Spleen (tissue), 11 donors: Measurements from ENCODE around the gene EIPR1. TPM values are rescaled to one million over a fixed set of nuclear protein-coding genes. Genes with fewer than 3 reads are reported as not detected.

Experiments
- DNase-seq: peaks from one replicate; pipeline ENCODE4 v3.0.0-alpha.2; 2020
- H3K27ac ChIP-seq, 8 donors: fragments of 200-600 bp; sonication (generic) in 7 of 8; 1 replicate in 4 of 8; 2 replicates in 4 of 8; pipeline versions ENCODE4 v1.5.0 to v1.8.0; 2016 to 2021; ENCODE audit warnings: inconsistent platforms in 4 of 8, mild to moderate bottlenecking in 4 of 8, moderate library complexity in 1 of 8
- H3K27me3 ChIP-seq, 7 donors: fragments of 200-600 bp; sonication (generic) in 6 of 7; replicated peaks in 1 of 7; 1 replicate in 4 of 7; 2 replicates in 3 of 7; pipeline versions ENCODE4 v1.5.0 to v1.8.0; 2016 to 2021; ENCODE audit warnings: inconsistent platforms in 3 of 7, mild to moderate bottlenecking in 1 of 7
- H3K36me3 ChIP-seq, 6 donors: fragments of 200-600 bp; sonication (generic) in 5 of 6; 1 replicate in 4 of 6; 2 replicates in 2 of 6; pipeline versions ENCODE4 v1.5.0 to v1.8.0; 2016 to 2021; ENCODE audit warnings: inconsistent platforms in 2 of 6
- H3K4me1 ChIP-seq, 6 donors: fragments of 200-600 bp; sonication (generic) in 5 of 6; 1 replicate in 3 of 6; 2 replicates in 3 of 6; pipeline versions ENCODE4 v1.5.0 to v1.8.0; 2016 to 2021; ENCODE audit warnings: inconsistent platforms in 3 of 6
- H3K4me3 ChIP-seq, 8 donors: fragments of 200-600 bp; sonication (generic) in 7 of 8; 1 replicate in 4 of 8; 2 replicates in 4 of 8; pipeline versions ENCODE4 v1.5.0 to v1.8.0; 2016 to 2021; ENCODE audit warnings: inconsistent platforms in 4 of 8, mild to moderate bottlenecking in 4 of 8, moderate library complexity in 2 of 8
- H3K9me3 ChIP-seq, 8 donors: fragments of 200-600 bp; sonication (generic) in 7 of 8; 1 replicate in 4 of 8; 2 replicates in 4 of 8; pipeline versions ENCODE4 v1.5.0 to v1.8.0; 2016 to 2021; ENCODE audit warnings: inconsistent platforms in 4 of 8
- CTCF ChIP-seq, 11 experiments: fragments of 200-600 bp in 7 of 11; fragments of 450-650 bp in 4 of 11; sonication (generic) in 4 of 11; IDR thresholded peaks in 8 of 11; conservative IDR thresholded peaks in 3 of 11; 1 replicate in 7 of 11; 2 replicates in 4 of 11; pipeline versions ENCODE4 v1.4.0 to v1.8.0; 2016 to 2021; ENCODE audit warnings: antibody characterized with exemption in 11 of 11, inconsistent platforms in 4 of 11, mild to moderate bottlenecking in 1 of 11
- POLR2A ChIP-seq, 3 donors: fragments of 450-650 bp; IDR thresholded peaks; one replicate each; pipeline ENCODE4 v1.5.1; 2017; ENCODE audit warnings: antibody characterized with exemption in 3 of 3, mild to moderate bottlenecking in 1 of 3
- POLR2AphosphoS5 ChIP-seq, 3 donors: sonication (generic); formaldehyde crosslinking; IDR thresholded peaks; one replicate each; pipeline ENCODE4 v1.5.1; 2017; ENCODE audit warnings: antibody characterized with exemption in 3 of 3
- WGBS, 5 donors: extraction: QIAGEN DNeasy Blood & Tissue Kit in 3 of 5; methylation state at CpG; one replicate each; pipeline versions ENCODE4 v1.1.5 to v1.1.7; 2013 to 2018; 5-methylcytosine and 5-hydroxymethylcytosine counted together
- intact Hi-C: fragments of 100-400 bp; cut with DNase I; formaldehyde crosslinking; loops from one replicate; pipeline ENCODE4 v1.15.0; 2023; ENCODE audit warnings: low total_unique reads
- polyA plus RNA-seq, 3 donors: library from polyadenylated mRNA; stranded (reverse); fragments of 200-250 nt; gene quantifications; one replicate each; pipeline ENCODE4 v1.2.1, GENCODE V29; 2013
- total RNA-seq, 7 donors: library from RNA; depleted of rRNA in 3 of 7; stranded (reverse); fragments of >200 nt in 3 of 7; fragmentation: NEBNext Ultra II Directional in 4 of 7; extraction: Animal tissue kit (Norgen Biotek cat#: 25700) in 4 of 7; gene quantifications; one replicate each; pipeline versions ENCODE4 v1.1.0 to v1.2.1, GENCODE V29; 2016 to 2021
- donor health status: healthy with polysubstance abuse.
- donor health status: DM: no; HTN: no; CAD: no; lungs with moderate emphysema.
- donor health status: DM: no; HTN: no; CAD: no.
- donor health status: Bipolar disorder and iron deficiency.
- donor health status: healthy.
- donor health status: DM: no; HTN: no; CAD: no.
- donor health status: DM: yes; HTN: yes; CAD: no.

EIPR1 gene
- total and polyA plus RNA-seq, 10 donors, result 16.1 to 60.1 (median 26.3) TPM

GRCh38 chr2:3242747-3243369 is 134.8 kb downstream of the EIPR1 start:
- Histone ChIP-seq H3K4me3 (peak overlapping the region in 1 of 8 donors; percentile 4), H3K9me3 (no peaks in the 10 kb centered on the region), H3K27ac (peak overlapping the region in 1 of 8 donors; percentile 40), H3K36me3 (peaks cover 0 to 20% (median 0%) of the 10 kb centered on the region in 6 donors), H3K4me1 (peaks cover 0 to 43% (median 15%) of the 10 kb centered on the region in 6 donors), H3K27me3 (no peaks in the 10 kb centered on the region)
- no peak for DNase-seq
- WGBS, 5 donors, result 27 to 39% (median 32%) methylated on average over 9 of the region's 9 CpGs
- intact Hi-C loops, result no loop called here
- no peak for TF ChIP-seq CTCF (IDR thresholded peaks at IDR 0.05 in 8 of 11, conservative IDR thresholded peaks at IDR 0.05 in 3 of 11)
- no peak for TF ChIP-seq POLR2A (IDR thresholded peaks at IDR 0.05)
- no peak for TF ChIP-seq POLR2AphosphoS5 (IDR thresholded peaks at IDR 0.05)

GRCh38 chr2:3241971-3242746 is 135.5 kb downstream of the EIPR1 start:
- no peak for DNase-seq

GRCh38 chr2:3238951-3239841 is 138.4 kb downstream of the EIPR1 start:
- intact Hi-C loops, result no loop called here
- H3K27me3 ChIP-seq, result no peaks in the 10 kb centered on the region
- H3K4me3 ChIP-seq, result no peak overlapping the region
- no peak overlapping the region for H3K27ac ChIP-seq
- H3K9me3 ChIP-seq, result no peaks in the 10 kb centered on the region
- 66 to 77% (median 68%) methylated on average over 21 of the region's 21 CpGs for WGBS, 5 donors
- no peak for TF ChIP-seq POLR2AphosphoS5 (IDR thresholded peaks at IDR 0.05)
- TF ChIP-seq POLR2A (IDR thresholded peaks at IDR 0.05), result no peak
- TF ChIP-seq CTCF (IDR thresholded peaks at IDR 0.05 in 8 of 11, conservative IDR thresholded peaks at IDR 0.05 in 3 of 11), result no peak
- H3K4me1 ChIP-seq, result peaks cover 0 to 43% (median 15%) of the 10 kb centered on the region in 6 donors
- H3K36me3 ChIP-seq, result peaks cover 0 to 32% (median 0%) of the 10 kb centered on the region in 6 donors
- DNase-seq, result no peak

More at GRCh38 chr2:3241971-3242746, 135.5 kb downstream of the EIPR1 start:
- Histone ChIP-seq H3K4me3 (peak overlapping the region in 1 of 8 donors; percentile 4), H3K36me3 (peaks cover 0 to 24% (median 0%) of the 10 kb centered on the region in 6 donors), H3K27me3 (no peaks in the 10 kb centered on the region), H3K9me3 (no peaks in the 10 kb centered on the region), H3K4me1 (peaks cover 0 to 43% (median 15%) of the 10 kb centered on the region in 6 donors), H3K27ac (peak overlapping the region in 1 of 8 donors; percentile 40)
- 70 to 79% (median 73%) methylated on average over 17 to 25 of the region's 25 CpGs for WGBS, 5 donors
- TF ChIP-seq POLR2A (IDR thresholded peaks at IDR 0.05), result no peak
- TF ChIP-seq POLR2AphosphoS5 (IDR thresholded peaks at IDR 0.05), result no peak
- no peak for TF ChIP-seq CTCF (IDR thresholded peaks at IDR 0.05 in 8 of 11, conservative IDR thresholded peaks at IDR 0.05 in 3 of 11)
- intact Hi-C loops, result no loop called here
